DND-41 (cell line): ENCODE results near the gene ARHGEF19.

Experiments used
- ATAC-seq: fragments of 200-7000 bp; cut with Tn5 transposase; 3 replicates; pipeline ENCODE4 v1.9.1; 2021; ENCODE audit warnings: low read depth; ENCODE audit not compliant: insufficient read depth
- DNase-seq: peaks from one replicate; pipeline ENCODE4 v3.0.0-alpha.2; 2020
- H2AFZ ChIP-seq: 2 replicates; pipeline ENCODE4 v1.6.0; 2012; ENCODE audit warnings: low read depth, low read length
- H3K27ac ChIP-seq: 2 replicates; pipeline ENCODE4 v1.5.1; 2012; ENCODE audit warnings: low read length, inconsistent platforms
- H3K27me3 ChIP-seq: fragments of 200-600 bp; sonication (generic); 2 replicates; pipeline ENCODE4 v1.6.0; 2012; ENCODE audit warnings: low read length, mild to moderate bottlenecking, inconsistent platforms; ENCODE audit not compliant: insufficient read depth, poor library complexity
- H3K36me3 ChIP-seq: 2 replicates; pipeline ENCODE4 v1.5.1; 2012; ENCODE audit warnings: low read length, inconsistent platforms; ENCODE audit not compliant: insufficient read depth
- H3K4me1 ChIP-seq: 2 replicates; pipeline ENCODE4 v1.5.1; 2012; ENCODE audit warnings: mild to moderate bottlenecking, low read length; ENCODE audit not compliant: insufficient read depth
- H3K4me2 ChIP-seq: 2 replicates; pipeline ENCODE4 v1.6.0; 2012; ENCODE audit warnings: mild to moderate bottlenecking, moderate library complexity, low read length, inconsistent platforms; ENCODE audit not compliant: insufficient read depth
- H3K4me3 ChIP-seq, 2 experiments: fragments of 200-600 bp in 1 of 2; shearing (Covaris generic) in 1 of 2; 2 replicates each; pipeline ENCODE4 v1.5.1; 2012 to 2016; ENCODE audit warnings: inconsistent platforms in 2 of 2, low read length in 2 of 2, mild to moderate bottlenecking in 2 of 2, low read depth in 1 of 2, moderate library complexity in 1 of 2
- H3K79me2 ChIP-seq: 2 replicates; pipeline ENCODE4 v1.6.0; 2012; ENCODE audit warnings: low read length, inconsistent platforms; ENCODE audit not compliant: insufficient read depth
- H3K9ac ChIP-seq: 2 replicates; pipeline ENCODE4 v1.6.0; 2012; ENCODE audit warnings: low read depth, mild to moderate bottlenecking, inconsistent platforms, low read length, moderate library complexity
- H3K9me3 ChIP-seq: 2 replicates; pipeline ENCODE4 v1.5.1; 2012; ENCODE audit warnings: low read length, moderate library complexity, mild to moderate bottlenecking, inconsistent platforms; ENCODE audit not compliant: insufficient read depth, severe bottlenecking
- H4K20me1 ChIP-seq: 2 replicates; pipeline ENCODE4 v1.6.0; 2012; ENCODE audit warnings: low read length; ENCODE audit not compliant: insufficient read depth
- CTCF ChIP-seq: IDR thresholded peaks from 2 replicates; pipeline ENCODE4 v1.5.1; 2012; ENCODE audit warnings: borderline replicate concordance, low read length, moderate library complexity, mild to moderate bottlenecking; ENCODE audit not compliant: poor library complexity, severe bottlenecking; ENCODE audit errors: extremely low read depth
- EZH2 ChIP-seq: IDR thresholded peaks from 3 replicates; pipeline ENCODE4 v1.6.1; 2012; ENCODE audit warnings: borderline replicate concordance, low read depth, mild to moderate bottlenecking, moderate library complexity, low read length, inconsistent platforms; ENCODE audit not compliant: severe bottlenecking

Gene ARHGEF19

DNA sequence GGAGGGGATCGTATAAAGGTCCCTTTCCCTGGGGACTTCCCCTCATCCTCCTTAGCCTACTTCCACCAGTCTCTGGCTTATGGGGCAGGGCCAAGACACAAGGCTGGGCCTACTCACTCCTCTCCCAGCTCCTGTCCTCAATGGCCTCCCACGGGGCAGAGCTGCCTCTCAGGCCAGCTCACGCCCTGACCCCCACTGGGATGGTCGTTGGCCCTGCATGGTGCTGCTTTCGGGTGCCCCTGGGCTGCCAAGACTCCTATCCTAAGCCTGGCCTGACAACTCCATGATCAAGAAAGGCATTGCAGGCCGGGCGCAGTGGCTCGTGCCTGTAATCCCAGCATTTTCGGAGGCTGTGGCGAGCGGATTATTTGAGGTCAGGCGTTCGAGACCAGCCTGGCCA, 18.3 kb upstream of the ARHGEF19 start:
- H3K79me2 ChIP-seq = no peaks in the 10 kb centered on the region
- H3K9me3 ChIP-seq = peaks cover 4% of the 10 kb centered on the region
- no peak for DNase-seq
- no peaks in the 10 kb centered on the region for H3K36me3 ChIP-seq
- no peak overlapping the region for H3K4me3 ChIP-seq
- H3K9ac ChIP-seq = no peak overlapping the region
- TF ChIP-seq CTCF (no peak), EZH2 (no peak)
- H2AFZ ChIP-seq = no peak overlapping the region
- no peaks in the 10 kb centered on the region for H3K27me3 ChIP-seq
- peaks cover 1% of the 10 kb centered on the region; the same call in 1 of the 2 replicates for H3K4me1 ChIP-seq
- no peak overlapping the region for H3K4me2 ChIP-seq
- H4K20me1 ChIP-seq = no peaks in the 10 kb centered on the region
- no peak overlapping the region for H3K27ac ChIP-seq
- no peak for ATAC-seq

- H3K27ac ChIP-seq = no peak overlapping the region
- DNase-seq (no peak), ATAC-seq (no peak)
- no peaks in the 10 kb centered on the region for H4K20me1 ChIP-seq
- no peak overlapping the region for H3K4me3 ChIP-seq
- H2AFZ ChIP-seq = no peak overlapping the region
- no peak overlapping the region for H3K4me2 ChIP-seq
- H3K36me3 ChIP-seq = no peaks in the 10 kb centered on the region
- H3K9ac ChIP-seq = no peak overlapping the region
- H3K27me3 ChIP-seq = no peaks in the 10 kb centered on the region
- H3K4me1 ChIP-seq = no peaks in the 10 kb centered on the region
- TF ChIP-seq EZH2 = no peak
- TF ChIP-seq CTCF = no peak
- H3K9me3 ChIP-seq = peaks cover 4% of the 10 kb centered on the region
- H3K79me2 ChIP-seq = no peaks in the 10 kb centered on the region
Observed at GRCh38 chr1:16229976-16230740, 17.7 kb upstream of the ARHGEF19 start.

DNA sequence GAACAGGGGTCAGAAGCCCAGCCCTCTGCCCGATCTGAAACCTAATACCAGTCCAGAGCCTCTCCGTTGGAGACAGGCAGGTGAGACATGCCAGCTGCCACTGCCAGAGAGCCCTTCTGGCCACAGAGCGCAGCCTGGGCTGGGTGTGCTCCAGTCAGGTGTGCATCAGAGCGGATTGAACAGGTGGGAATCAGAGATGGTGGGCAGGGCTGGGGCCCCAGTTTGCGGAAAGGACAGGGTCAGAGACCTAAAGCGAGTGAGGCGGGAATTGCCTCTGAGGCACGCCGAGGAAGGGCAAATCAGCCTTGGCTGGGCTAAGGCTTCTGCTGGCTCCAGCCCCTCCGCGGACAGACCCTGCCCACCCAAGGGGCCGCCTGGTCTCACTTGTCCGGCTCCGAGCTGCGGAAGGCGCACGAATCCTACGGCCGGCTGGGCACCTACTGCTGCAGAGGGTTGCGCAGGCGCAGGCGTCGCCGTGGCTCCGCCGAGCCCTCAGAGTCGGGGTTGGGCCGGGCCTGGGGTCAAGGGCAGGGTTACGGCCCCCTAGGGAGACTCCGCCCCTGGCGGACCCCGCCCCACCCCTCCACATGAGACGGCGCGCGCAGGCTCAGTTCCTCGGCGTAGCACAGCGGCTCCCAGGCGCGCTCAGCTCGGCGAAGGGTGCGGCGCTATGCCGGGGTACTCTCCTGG, 14.2 kb upstream of the ARHGEF19 start:
- Histone ChIP-seq H3K4me1 (no peaks in the 10 kb centered on the region), H3K4me3 (no peak overlapping the region), H3K9me3 (peaks cover 4% of the 10 kb centered on the region), H3K9ac (no peak overlapping the region), H3K79me2 (no peaks in the 10 kb centered on the region), H3K36me3 (no peaks in the 10 kb centered on the region), H3K4me2 (no peak overlapping the region), H3K27me3 (no peaks in the 10 kb centered on the region), H4K20me1 (no peaks in the 10 kb centered on the region), H3K27ac (no peak overlapping the region), H2AFZ (no peak overlapping the region)
- TF ChIP-seq CTCF (no peak), EZH2 (no peak)
- DNase-seq (no peak), ATAC-seq (no peak)
